HG03342 (cell line): ENCODE results near the gene PCOLCE2.
"Not testable (repeated sequence)": the region's sequence is repeated elsewhere in the genome, so short reads cannot be mapped to it uniquely, and the experiment has no call there.

Source experiments
- ATAC-seq: cut with Tn5 transposase; IDR thresholded peaks from one replicate; pipeline ENCODE4 v1.9.1; 2021; ENCODE audit warnings: mild to moderate bottlenecking, moderate library complexity; ENCODE audit not compliant: unreplicated experiment

The PCOLCE2 gene

DNA sequence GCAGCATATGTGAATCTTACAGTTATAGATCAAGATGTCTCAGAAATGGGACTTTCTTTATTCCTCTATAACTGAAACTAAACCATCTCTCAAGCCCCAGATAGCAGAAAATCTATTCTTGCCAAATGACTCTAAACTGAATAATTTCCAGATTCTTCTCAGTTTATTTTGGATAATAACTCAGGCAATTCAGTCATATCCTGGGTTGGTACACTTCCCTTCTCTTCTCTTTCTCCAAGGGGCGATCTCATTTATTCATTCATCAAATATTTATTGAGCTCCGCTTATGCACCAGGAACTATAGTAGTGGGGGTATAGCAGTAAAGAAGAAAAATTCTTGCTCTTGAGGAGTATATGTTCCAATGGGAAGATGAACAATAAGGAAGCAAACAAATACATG is 13.5 kb upstream of the PCOLCE2 start:
- ATAC-seq = no peak

DNA sequence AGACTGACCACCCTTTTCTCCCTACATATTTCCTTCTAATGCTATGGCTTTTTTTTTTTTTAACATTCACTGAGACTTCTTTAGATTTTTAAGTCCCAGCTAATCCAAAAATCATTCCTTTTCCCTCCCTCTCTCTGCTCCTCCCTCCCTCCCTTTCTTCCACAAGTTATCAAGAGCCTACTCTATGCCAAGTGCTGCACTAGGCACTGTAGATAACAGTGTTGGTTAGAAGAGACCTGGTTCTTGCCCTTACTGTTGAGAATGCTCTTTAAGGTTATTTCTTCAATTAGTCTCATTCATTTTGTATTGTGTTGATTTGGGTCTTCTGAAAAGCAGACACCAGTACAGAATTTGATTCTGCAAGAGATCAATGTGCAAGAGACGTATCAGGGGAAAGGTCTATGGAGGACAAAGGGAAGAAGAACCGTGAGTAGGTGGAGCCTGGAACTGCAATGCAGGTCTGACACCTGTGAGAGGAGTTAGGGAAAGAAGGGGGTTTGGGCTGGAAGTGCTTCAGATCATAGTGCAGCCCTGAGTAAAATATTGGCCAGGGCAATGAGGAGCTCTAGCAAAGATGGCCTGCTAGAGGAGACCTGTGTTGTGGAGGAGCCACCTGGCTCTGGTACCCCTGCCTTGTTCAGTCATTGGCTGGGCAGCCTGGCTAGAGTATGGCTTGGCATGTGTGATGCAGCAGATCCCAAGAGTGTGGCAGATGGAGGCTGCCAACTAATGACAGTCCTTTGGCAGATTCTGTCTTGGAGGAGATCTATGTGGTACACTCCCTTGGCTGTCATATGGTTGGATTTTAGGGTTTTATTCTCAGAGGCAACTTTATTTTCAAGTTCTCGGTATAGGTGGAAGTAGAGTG is 9.7 kb upstream of the PCOLCE2 start:
- ATAC-seq = no peak

DNA sequence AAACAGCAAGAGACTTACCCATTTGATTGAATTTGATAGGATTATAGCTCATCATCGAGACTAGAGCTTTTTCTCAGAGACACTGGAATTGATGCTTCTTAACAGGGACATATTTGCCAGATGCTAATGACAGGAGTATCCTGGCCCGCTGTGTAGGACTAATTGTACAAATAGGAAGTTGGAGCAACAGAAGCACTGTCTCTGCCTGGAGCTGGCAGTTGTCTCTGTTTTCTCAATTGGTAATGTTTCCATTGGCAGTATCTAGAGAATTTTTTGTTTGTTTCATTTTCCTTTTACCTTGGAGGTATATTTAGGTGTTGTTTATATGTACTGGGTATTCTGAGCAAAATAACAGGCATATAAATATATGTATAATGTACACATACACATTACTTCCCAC is 8.9 kb upstream of the PCOLCE2 start:
- no peak for ATAC-seq

DNA sequence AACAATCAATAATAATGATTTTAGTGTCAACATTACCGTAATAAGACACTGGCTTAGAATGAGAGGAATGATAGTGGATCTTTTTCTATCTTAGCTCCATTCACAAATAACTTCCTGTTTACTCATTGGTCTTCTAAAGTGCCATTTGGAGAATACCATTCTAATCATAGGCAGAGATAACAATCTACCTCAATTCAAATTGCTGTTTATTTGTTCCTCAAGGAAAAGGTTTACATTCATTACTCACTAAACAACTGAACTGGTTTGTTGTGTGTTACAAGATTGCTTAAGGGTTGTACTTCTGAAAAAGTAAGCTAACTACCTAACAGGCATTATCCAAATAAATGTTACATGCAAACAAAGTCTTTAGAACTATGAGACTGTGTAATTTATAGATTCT is 8.1 kb upstream of the PCOLCE2 start:
- ATAC-seq = no peak

DNA sequence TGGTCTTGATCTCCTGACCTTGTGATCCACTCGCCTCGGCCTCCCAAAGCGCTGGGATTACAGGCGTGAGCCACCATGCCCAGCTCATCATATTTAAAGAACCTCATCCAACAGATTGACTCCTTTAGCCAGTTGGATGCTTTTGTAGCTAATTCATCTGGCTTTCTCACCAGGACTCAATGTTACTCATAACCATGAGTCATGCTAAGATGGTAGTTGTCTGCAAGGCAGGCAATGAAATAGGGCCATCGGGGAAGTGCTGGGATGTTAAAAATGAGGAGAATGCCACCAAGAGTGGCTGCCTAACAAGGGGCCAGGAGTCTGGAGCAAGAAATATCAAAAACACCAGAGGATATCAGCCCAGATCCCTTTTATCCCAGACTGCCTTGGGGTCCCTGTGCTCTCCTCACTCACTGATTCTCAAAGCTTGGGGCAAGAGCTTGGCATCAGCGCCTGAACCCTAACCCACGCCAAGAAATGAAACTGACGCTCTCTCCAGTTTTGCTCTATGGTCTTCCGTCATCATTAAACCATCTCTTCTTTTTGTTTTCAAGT is 7.4 kb upstream of the PCOLCE2 start:
- no peak for ATAC-seq

DNA sequence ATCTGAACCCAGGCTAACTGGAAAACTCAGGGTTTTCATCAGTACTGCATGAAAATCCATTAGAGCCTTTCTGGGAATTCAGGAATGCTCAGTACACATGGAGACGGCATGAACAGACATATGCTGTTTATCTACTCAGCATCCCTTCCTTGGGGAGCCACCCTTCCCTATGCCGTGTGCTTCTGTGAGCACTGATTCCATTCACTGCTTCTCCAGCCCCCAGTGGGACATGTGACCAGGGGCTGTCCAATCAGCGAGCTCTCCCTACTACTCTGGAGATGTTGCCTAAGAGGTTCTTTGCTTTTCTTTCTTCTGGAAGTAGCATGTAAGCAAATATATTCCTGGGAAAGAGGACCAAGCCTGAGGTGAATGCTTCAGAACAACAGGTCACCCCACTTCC is 5.6 kb upstream of the PCOLCE2 start:
- ATAC-seq = no peak

DNA sequence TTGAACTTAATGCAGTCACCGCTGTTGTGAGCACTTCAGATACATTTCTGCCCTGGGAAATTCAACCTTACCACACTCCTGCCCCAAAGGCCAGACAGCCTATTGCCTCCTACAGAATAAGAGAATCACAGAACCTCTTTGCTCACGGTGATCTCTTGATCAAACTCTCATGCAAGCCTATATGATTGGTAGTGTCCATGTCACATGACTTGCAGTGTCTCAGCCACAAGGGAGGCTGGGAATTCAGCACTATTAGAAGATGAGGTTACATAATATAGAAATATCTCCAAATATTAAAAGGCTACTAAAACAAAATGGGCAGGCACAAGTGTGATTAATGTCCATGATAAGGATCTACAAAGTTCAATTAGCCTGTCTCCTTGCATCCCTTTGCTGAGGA is 3.8 kb upstream of the PCOLCE2 start:
- no peak for ATAC-seq

DNA sequence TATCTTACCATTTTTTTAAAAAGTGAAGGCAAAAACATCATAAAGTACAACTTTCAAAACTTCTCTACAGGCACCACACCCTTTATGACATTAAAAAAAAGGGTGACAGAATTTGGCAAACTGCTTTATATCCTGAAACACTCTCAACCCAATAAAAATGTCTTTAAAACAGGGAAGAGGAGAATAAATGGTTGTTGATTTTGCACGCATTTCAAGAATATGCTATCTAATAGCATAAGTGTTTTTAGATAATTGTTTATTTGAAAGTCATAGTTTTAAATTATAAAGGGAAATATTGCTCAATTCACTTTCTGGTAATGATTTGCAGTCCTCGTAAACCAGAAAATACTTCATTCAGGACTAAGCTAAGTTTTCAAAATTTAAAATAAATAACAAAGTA is 1.7 kb upstream of the PCOLCE2 start:
- no peak for ATAC-seq

DNA sequence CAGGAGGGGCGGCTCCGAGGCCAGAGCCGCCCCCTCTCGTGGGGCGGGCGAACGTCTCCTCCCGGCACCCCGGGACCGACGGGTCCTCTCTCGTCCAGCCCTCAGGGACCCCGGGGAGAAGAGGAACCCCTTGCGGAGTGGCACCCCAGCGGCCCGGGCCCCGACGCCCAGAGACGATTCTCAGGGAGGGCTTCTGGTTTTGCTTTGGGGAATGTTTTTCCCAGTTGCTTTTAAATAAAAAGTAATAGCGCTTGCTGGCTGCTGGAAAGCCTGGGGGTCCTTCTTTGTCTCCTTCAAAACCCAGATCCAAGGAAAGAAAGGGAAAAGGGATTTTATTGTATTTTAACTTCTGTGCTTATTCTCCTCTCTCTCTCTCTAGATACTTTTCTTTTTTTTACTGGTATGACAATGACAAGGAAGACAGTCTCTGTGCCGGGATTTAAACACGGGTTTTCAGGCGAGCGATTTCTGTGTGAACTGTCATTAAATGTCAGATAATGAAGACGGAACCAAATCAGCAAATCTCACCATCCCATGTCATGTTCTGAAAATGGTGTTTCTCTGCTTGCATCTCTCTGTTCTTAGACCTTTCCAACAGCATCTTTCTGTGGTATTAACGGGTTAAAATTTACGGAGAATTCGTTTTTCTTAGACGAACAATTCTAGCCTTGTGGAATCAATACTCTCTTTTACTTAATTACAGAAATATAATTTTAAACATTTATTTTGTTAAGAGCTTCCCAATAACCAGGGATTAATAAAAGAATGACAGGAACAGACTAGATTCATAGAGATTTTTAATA is 530 bp upstream of the PCOLCE2 start:
- no peak for ATAC-seq

DNA sequence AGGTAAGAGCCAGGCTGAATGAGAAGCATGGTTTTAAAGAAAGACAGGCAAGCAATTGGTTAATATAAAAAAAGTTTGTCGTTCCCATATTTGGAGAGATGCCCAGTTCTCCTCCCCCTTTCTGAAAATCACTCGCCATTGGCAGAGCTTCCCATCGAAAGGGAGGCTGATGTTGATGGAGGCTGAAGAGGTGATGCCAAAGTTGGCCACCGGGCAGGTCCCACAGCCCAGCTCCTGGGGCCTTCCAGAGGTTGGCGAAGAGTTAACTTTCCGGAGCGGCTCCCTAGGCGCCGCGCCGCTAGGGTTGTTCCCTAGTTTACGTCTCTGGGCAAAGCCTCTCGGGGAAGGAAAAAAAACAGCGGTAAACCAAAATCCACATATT is 793 bp downstream of the PCOLCE2 start:
- ATAC-seq = no peak

DNA sequence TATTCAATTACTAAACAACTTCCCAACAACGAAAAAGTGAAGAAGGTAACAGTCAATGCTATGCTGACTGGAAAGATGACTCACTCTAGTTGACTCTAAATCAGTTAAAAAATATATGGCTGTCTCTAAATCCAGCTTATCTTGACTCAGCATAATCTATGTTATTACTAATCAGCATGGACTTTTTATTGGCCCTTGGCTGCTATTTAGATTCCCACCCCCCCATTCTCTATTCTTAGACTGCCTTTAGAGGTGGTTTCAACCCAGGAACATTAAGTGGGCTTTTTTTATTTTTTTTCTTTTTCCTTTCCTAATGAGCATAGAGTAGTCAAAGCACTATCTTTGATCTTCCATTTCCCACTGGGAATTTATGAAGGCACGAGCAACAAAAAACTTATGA is 1.9 kb downstream of the PCOLCE2 start:
- ATAC-seq = no peak

DNA sequence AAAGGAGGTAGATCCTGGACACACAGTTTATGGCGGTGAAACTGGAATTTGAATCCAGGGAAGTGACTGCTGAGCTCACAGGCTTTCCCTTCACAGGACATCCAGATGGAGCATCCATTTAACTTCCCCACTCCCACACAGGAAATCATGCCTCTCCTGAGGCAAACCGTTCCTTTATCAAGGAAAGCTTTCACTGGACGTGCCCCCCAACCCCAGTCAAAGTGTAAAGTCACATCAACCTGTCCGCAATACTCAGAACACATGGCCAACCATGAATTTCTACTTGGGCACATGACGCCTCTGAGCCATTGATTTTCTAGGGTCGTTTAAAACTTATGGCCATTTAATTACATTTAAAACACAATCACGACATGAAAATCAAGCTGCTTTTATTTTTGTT is 2.9 kb downstream of the PCOLCE2 start:
- no peak for ATAC-seq

DNA sequence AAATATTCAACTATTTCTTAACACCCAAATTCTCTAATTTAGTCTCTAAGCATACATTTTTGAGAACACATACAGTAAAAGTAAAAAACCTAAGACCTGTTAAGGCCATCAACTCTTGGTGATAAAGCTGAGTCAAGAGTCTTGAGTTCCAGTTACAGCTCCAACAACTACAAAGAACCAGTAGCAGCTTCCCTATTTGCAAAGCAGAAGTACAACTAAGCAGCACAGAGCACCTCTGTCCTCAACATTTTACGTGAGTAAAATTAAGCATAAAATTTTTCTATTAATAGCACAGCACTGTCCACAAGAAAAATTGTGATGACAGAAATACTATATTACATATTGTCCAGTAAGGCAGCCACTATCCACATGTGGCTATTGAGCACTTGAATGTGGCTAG is 4.4 kb downstream of the PCOLCE2 start:
- no peak for ATAC-seq

DNA sequence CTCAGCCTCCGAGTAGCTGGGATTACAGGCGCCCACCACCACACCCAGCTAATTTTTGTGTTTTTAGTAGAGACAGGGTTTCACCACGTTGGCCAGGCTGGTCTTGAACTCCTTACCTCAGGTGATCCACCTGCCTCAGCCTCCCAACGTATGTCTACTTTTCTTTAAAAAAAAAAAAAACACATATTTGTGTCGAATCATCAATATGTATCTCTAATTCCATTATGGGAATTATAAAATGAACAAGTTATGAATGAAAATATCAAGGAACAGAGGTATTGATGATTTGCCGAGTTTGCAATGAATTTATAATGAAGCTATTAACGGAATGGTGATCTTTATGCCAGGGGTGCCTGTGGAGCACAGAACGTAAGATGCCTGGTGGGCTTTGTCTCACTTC is 5.3 kb downstream of the PCOLCE2 start:
- not testable (repeated sequence) for ATAC-seq

DNA sequence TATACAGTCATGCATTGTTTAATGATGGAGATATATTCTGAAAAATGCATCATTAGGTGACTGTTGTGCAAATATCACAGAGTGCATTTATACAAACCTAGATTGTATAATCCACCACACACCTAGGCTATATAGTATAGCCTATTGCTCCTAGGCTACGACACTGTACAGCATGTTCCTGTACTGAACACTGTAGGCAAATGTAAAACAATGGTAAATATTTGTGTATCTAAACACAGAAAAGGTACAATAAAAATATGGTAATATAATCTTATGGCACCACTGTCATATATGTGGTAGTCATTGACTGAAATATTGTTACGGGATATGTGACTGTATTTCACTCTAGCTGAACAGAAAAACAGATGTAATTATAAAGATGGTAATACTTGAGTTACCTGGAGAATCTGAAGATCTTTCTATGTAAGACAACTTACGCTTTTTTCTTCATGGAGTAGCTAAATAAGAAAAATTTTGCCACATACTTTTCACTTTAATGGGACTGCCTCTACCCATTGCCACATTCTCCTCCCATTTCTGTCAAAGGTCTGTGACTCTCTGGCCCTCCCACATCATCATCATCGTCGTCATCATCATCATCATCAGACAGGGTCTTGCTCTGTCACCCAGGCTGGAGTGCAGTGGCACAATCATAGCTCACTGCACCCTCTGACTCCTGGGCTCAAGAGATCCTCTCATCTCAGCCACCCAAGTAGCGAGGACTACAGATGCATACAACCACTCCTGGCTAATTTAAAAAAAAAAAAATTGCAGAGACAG is 7.2 kb downstream of the PCOLCE2 start:
- ATAC-seq = no peak

DNA sequence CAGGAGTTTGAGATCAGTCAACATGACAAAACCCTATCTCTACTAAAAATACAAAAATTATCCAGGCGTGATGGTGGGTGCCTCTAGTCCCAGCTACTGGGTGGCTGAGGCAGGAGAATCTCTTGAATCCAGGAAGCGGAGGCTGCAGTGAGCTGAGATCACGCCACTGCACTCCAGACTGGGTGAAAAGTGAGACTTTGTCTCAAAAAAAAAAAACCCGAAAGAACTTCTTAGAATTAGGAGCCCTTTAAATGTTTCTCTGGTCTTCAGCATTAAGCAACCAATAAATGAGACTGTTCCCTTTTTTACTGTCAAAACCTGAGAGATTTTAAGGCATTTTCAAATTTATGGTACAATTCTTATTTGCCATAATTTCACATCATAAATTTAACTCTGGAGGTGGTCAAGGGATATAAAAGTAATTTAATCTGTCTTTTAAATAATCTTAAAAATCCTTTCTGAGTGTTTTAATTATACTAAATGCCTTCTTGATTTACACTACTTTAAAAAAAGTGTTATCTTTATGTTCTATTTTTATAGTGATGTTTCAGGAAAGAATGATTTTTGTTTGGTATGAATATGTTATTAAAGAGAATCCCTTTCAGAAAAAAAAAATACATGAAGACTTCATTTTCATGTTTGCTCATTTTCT is 10.1 kb downstream of the PCOLCE2 start:
- no peak for ATAC-seq

DNA sequence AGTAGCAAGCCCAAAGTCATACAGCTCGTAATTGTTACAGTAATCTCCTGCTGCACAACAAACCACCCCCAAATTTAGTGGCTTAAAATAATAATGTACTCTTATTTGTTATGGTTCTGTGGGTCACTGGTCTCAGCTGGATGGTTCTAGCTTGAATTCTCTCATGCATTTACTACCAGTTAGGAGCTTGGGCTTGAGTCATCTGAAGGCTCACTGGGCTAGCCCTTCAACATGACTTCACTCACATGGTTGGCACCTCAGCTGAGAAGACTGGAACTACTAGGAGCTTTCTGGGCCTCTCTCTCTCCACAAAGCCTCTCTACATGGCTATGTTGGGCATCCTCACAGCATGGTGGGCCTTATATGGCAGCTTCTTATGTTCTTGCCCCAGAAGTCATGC is 12.5 kb downstream of the PCOLCE2 start:
- ATAC-seq = no peak

DNA sequence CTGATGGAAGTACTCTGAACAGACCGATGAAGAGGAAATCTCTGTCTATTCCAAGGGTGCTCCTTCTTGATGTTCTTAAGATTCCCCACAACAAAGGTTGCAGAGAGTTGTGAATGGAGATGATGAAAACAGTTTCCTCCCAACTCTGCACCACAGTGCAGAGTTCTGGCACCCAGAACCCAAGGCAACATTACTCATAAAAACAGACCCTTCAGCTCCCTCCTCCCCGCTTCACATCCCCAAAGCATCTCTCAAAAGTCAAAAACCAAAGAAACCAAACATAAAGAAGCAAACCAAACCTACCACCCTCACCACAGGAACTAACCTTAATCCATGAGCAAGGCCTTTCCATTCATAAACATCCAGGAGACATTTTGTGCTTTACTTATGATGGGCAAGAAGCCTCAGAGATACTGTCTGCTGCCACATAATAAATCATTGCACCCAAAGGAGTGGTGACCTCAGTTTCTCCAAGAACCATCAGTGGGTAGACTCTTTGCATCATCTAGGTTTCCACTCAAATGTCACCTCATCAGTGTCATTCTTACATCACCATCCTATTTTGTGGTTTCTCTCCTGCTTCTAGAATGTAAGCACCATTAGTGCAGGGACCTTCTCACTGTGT is 13.2 kb downstream of the PCOLCE2 start:
- no peak for ATAC-seq

DNA sequence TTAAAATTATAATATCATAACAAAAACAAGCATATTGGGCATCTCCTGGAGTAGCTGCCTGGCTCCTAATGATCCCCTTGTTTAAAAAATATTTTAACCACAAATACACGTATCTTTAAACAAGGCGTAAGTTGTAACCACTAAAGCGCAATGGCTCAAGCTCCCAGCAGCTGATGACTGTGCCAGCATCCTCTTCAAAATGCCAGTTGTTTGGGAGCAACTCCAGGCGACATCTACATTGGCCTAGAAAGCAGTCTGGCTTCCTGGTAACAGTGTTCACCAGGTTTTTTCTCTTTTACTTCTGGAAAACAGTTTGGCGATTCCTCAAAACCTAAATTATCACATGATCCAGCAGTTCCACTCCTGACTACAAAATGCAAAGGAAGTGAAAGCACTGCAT is 13.8 kb downstream of the PCOLCE2 start:
- ATAC-seq = no peak

DNA sequence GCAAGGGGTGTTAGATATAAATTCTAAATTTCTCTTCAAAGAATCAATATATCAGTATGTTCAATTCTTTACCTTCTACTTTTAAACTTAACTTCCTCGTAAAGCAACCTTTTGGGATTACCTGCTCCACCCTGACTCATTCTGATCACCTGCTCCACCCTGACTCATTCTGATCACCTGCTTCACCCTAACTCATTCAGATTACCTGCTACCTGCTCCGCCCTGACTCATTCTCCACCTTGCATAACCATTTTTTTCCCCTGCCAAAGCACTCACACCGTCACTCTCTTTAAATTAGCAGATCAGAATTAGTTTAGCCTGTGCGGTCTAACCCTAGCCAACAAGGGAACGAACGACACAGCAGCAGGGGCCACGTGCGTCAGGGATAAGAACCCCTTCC is 20.5 kb downstream of the PCOLCE2 start:
- not testable (repeated sequence) for ATAC-seq
